Calu3 (cell line): ENCODE measurements around the gene XPO6. TPM values are rescaled to one million over a fixed set of nuclear protein-coding genes. Genes with fewer than 3 reads are reported as not detected.

Source experiments
- BruUV-seq: library from RNA; stranded (reverse); fragments of 400-500 nt; replicated peaks from 2 replicates; lab custom pipeline; 2021; lab: Mats Ljungman, UMichigan
- CTCF ChIA-PET: fragments of 300-600 bp; sonication (Branson Sonifier 250); formaldehyde crosslinking; loops from one replicate; lab custom pipeline; 2022; ENCODE audit warnings: antibody characterized with exemption; lab: Charles Lee
- DNase-seq: peaks from one replicate; pipeline ENCODE4 v3.0.0; 2022
- H3K27ac Mint-ChIP-seq: one replicate; pipeline ENCODE4 v1.8.0; 2022; ENCODE audit warnings: mixed read lengths; ENCODE audit not compliant: unreplicated experiment
- H3K27me3 Mint-ChIP-seq: one replicate; pipeline ENCODE4 v1.8.0; 2022; ENCODE audit warnings: mixed read lengths; ENCODE audit not compliant: unreplicated experiment
- H3K36me3 Mint-ChIP-seq: one replicate; pipeline ENCODE4 v1.8.0; 2022; ENCODE audit warnings: mild to moderate bottlenecking, moderate library complexity, mixed read lengths; ENCODE audit not compliant: insufficient read depth, unreplicated experiment
- H3K4me1 Mint-ChIP-seq: one replicate; pipeline ENCODE4 v1.8.0; 2022; ENCODE audit warnings: mild to moderate bottlenecking, low read depth, mixed read lengths; ENCODE audit not compliant: unreplicated experiment
- H3K4me3 Mint-ChIP-seq: one replicate; pipeline ENCODE4 v1.8.0; 2022; ENCODE audit warnings: mild to moderate bottlenecking, low read depth, moderate library complexity, mixed read lengths; ENCODE audit not compliant: unreplicated experiment
- H3K9me3 Mint-ChIP-seq: one replicate; pipeline ENCODE4 v1.8.0; 2022; ENCODE audit warnings: low read depth, mixed read lengths; ENCODE audit not compliant: unreplicated experiment
- CTCF ChIP-seq: fragments of 200-600 bp; IDR thresholded peaks from one replicate; pipeline ENCODE4 v1.8.0; 2022; ENCODE audit warnings: antibody characterized with exemption; ENCODE audit not compliant: unreplicated experiment
- intact Hi-C: fragments of 100-400 bp; cut with micrococcal nuclease; formaldehyde crosslinking; loops from one replicate; pipeline ENCODE4 v1.10.0; 2022; ENCODE audit not compliant: unreplicated experiment
- total RNA-seq: library from RNA; stranded (reverse); gene quantifications from 2 replicates; pipeline ENCODE4 v1.2.3, GENCODE V29; 2022

Gene XPO6
- total RNA-seq, 1 experiment from 2014 or later: 149 TPM

GRCh38 chr16:28145796-28146195 lies 66.0 kb downstream of the XPO6 start:
- H3K27ac Mint-ChIP-seq: no peak overlapping the region
- no peak for TF ChIP-seq CTCF
- H3K4me1 Mint-ChIP-seq: no peaks in the 10 kb centered on the region
- intact Hi-C loops: no loop called here
- peaks cover 22% of the 10 kb centered on the region for H3K36me3 Mint-ChIP-seq
- DNase-seq: no peak
- no peaks in the 10 kb centered on the region for H3K9me3 Mint-ChIP-seq
- CTCF ChIA-PET: interaction anchor here (0.6 kb wide), 1 partner anchor 232 kb away, joined by 3 read pairs; no protein-coding TSS in a partner anchor
- no peaks in the 10 kb centered on the region for H3K27me3 Mint-ChIP-seq
- no TSS peak for BruUV-seq
- no peak overlapping the region for H3K4me3 Mint-ChIP-seq

GRCh38 chr16:28140788-28141618 lies 70.8 kb downstream of the XPO6 start:
- H3K4me1 Mint-ChIP-seq: no peaks in the 10 kb centered on the region
- H3K4me3 Mint-ChIP-seq: no peak overlapping the region
- peak overlapping the region; percentile 45 for H3K27ac Mint-ChIP-seq
- DNase-seq: no peak
- no peaks in the 10 kb centered on the region for H3K27me3 Mint-ChIP-seq
- no TSS peak for BruUV-seq
- H3K36me3 Mint-ChIP-seq: peaks cover 11% of the 10 kb centered on the region
- CTCF ChIA-PET: interaction anchor here (0.6 to 0.7 kb wide), 4 partner anchors 97 to 360 kb away, joined by 3 to 5 read pairs (median 3); no protein-coding TSS in a partner anchor
- no peaks in the 10 kb centered on the region for H3K9me3 Mint-ChIP-seq
- no peak for TF ChIP-seq CTCF
- intact Hi-C loops: no loop called here

GRCh38 chr16:28139530-28139929 lies 72.2 kb downstream of the XPO6 start:
- H3K27ac Mint-ChIP-seq: no peak overlapping the region
- DNase-seq: no peak
- no peak for TF ChIP-seq CTCF
- no peak overlapping the region for H3K4me3 Mint-ChIP-seq
- CTCF ChIA-PET: interaction anchor here (0.7 kb wide), 1 partner anchor 9 kb away, joined by 3 read pairs; no protein-coding TSS in a partner anchor
- BruUV-seq: no TSS peak
- peaks cover 22% of the 10 kb centered on the region for H3K36me3 Mint-ChIP-seq
- H3K4me1 Mint-ChIP-seq: no peaks in the 10 kb centered on the region
- no peaks in the 10 kb centered on the region for H3K27me3 Mint-ChIP-seq
- intact Hi-C loops: no loop called here
- H3K9me3 Mint-ChIP-seq: no peaks in the 10 kb centered on the region

GRCh38 chr16:28136751-28137434 lies 74.9 kb downstream of the XPO6 start:
- no TSS peak for BruUV-seq
- Mint-ChIP-seq H3K4me3 (no peak overlapping the region), H3K9me3 (no peaks in the 10 kb centered on the region), H3K27me3 (no peaks in the 10 kb centered on the region), H3K27ac (no peak overlapping the region), H3K36me3 (peaks cover 30% of the 10 kb centered on the region), H3K4me1 (no peaks in the 10 kb centered on the region)
- no peak for TF ChIP-seq CTCF
- CTCF ChIA-PET: interaction anchor here (0.5 kb wide), 1 partner anchor 477 kb away, joined by 4 read pairs; no protein-coding TSS in a partner anchor
- DNase-seq: no peak
- intact Hi-C loops: no loop called here
